GM12878 (cell line): ENCODE results near the gene DIS3L2.

Experiments
- PAX5 ChIP-seq: IDR thresholded peaks from 2 replicates; pipeline ENCODE4 v1.6.1; 2011; ENCODE audit warnings: low read depth, low read length, borderline replicate concordance
- POLR2A ChIP-seq: IDR thresholded peaks from 2 replicates; pipeline ENCODE4 v1.6.1; 2011; ENCODE audit warnings: low read depth, mild to moderate bottlenecking, low read length
- SMAD1 ChIP-seq: fragments of 450-650 bp; IDR thresholded peaks from 2 replicates; pipeline ENCODE4 v1.6.1; 2018; ENCODE audit warnings: mild to moderate bottlenecking, low read depth; ENCODE audit not compliant: partially characterized antibody
- STAT1 ChIP-seq: fragments of 450-650 bp; conservative IDR thresholded peaks from 2 replicates; pipeline ENCODE4 v1.6.1; 2014; ENCODE audit warnings: antibody characterized with exemption, mild to moderate bottlenecking
- YY1 ChIP-seq: IDR thresholded peaks from 2 replicates; pipeline ENCODE4 v1.6.1; 2011; ENCODE audit warnings: low read depth, mild to moderate bottlenecking, low read length
- TF ChIP-seq, protein P1 (sequence below), 3 experiments: IDR thresholded peaks in 2 of 3; conservative IDR thresholded peaks in 1 of 3; 2 replicates each; pipeline ENCODE4 v1.5.1; 2011; ENCODE audit warnings: low read depth in 3 of 3, low read length in 3 of 3, mild to moderate bottlenecking in 3 of 3, control low read depth in 2 of 3, moderate library complexity in 2 of 3, inconsistent platforms in 1 of 3, mixed read lengths in 1 of 3; ENCODE audit not compliant: control insufficient read depth in 2 of 3, insufficient read depth in 1 of 3; ENCODE audit errors: extremely low read depth in 1 of 3

DNA sequence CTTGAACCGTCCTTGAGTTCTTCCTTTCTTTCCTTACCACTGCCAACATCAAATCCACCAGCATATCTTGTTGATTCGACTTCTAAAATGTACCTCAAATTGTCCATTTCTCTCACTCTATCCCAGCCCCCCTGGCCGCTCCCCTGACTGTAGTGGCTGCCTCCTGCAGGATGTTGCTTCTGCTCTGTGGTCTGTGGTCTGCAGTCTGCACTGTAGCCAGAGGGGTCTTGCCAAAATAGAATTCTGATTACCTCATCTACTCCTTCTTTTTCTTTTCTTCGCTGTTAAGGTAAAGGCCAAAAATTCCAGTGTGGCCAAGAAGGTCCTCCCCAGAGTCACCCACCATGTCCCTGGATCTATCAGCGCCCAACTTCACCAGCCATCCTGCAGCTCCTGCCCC is 337.6 kb downstream of the DIS3L2 start:
- TF ChIP-seq STAT1, result no peak
- no peak for TF ChIP-seq SMAD1
- TF ChIP-seq, protein P1, sequence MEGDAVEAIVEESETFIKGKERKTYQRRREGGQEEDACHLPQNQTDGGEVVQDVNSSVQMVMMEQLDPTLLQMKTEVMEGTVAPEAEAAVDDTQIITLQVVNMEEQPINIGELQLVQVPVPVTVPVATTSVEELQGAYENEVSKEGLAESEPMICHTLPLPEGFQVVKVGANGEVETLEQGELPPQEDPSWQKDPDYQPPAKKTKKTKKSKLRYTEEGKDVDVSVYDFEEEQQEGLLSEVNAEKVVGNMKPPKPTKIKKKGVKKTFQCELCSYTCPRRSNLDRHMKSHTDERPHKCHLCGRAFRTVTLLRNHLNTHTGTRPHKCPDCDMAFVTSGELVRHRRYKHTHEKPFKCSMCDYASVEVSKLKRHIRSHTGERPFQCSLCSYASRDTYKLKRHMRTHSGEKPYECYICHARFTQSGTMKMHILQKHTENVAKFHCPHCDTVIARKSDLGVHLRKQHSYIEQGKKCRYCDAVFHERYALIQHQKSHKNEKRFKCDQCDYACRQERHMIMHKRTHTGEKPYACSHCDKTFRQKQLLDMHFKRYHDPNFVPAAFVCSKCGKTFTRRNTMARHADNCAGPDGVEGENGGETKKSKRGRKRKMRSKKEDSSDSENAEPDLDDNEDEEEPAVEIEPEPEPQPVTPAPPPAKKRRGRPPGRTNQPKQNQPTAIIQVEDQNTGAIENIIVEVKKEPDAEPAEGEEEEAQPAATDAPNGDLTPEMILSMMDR (IDR thresholded peaks at IDR 0.05 in 2 of 3, conservative IDR thresholded peaks at IDR 0.05 in 1 of 3; ENCODE audit: control insufficient read depth in 2 of 3, extremely low read depth in 1 of 3, insufficient read depth in 1 of 3, low read depth in 3 of 3, low read length in 3 of 3), result no peak
- TF ChIP-seq YY1, result no peak
- no peak for TF ChIP-seq PAX5
- no peak for TF ChIP-seq POLR2A
